ENCODE data around the gene PARD3B. TPM values are rescaled to one million over a fixed set of nuclear protein-coding genes. Genes with fewer than 3 reads are reported as not detected.

PARD3B gene
- total and polyA plus RNA-seq, 10 of the 15 experiments (the other 5 are each of a cell fraction or from before 2014, with no cell fraction given) = 0.01 to 0.54 (median 0.07) TPM; not detected in 7

GRCh38 chr2:205032093-205032551, 486.8 kb downstream of the PARD3B start (continued):
- TF ChIP-seq, protein P1, sequence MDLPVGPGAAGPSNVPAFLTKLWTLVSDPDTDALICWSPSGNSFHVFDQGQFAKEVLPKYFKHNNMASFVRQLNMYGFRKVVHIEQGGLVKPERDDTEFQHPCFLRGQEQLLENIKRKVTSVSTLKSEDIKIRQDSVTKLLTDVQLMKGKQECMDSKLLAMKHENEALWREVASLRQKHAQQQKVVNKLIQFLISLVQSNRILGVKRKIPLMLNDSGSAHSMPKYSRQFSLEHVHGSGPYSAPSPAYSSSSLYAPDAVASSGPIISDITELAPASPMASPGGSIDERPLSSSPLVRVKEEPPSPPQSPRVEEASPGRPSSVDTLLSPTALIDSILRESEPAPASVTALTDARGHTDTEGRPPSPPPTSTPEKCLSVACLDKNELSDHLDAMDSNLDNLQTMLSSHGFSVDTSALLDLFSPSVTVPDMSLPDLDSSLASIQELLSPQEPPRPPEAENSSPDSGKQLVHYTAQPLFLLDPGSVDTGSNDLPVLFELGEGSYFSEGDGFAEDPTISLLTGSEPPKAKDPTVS (IDR thresholded peaks at IDR 0.05; ENCODE audit: low read depth, low read length) = no peak
- TF ChIP-seq, protein P2, sequence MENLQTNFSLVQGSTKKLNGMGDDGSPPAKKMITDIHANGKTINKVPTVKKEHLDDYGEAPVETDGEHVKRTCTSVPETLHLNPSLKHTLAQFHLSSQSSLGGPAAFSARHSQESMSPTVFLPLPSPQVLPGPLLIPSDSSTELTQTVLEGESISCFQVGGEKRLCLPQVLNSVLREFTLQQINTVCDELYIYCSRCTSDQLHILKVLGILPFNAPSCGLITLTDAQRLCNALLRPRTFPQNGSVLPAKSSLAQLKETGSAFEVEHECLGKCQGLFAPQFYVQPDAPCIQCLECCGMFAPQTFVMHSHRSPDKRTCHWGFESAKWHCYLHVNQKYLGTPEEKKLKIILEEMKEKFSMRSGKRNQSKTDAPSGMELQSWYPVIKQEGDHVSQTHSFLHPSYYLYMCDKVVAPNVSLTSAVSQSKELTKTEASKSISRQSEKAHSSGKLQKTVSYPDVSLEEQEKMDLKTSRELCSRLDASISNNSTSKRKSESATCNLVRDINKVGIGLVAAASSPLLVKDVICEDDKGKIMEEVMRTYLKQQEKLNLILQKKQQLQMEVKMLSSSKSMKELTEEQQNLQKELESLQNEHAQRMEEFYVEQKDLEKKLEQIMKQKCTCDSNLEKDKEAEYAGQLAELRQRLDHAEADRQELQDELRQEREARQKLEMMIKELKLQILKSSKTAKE (IDR thresholded peaks at IDR 0.05; ENCODE audit: low read depth, poor library complexity, severe bottlenecking) = no peak
- TF ChIP-seq MTA3 (IDR thresholded peaks at IDR 0.05; ENCODE audit: borderline replicate concordance, low read length) (no peak), ZNF592 (IDR thresholded peaks at IDR 0.05) (no peak), RELA (IDR thresholded peaks at IDR 0.05; ENCODE audit: borderline replicate concordance, partially characterized antibody) (no peak), MYB (IDR thresholded peaks at IDR 0.05; ENCODE audit: borderline replicate concordance, low read depth, low read length) (no peak), BHLHE40 (IDR thresholded peaks at IDR 0.05; ENCODE audit: borderline replicate concordance in 1 of 2, low read depth in 2 of 2, low read length in 1 of 2) (no peak), SPI1 (IDR thresholded peaks at IDR 0.05; ENCODE audit: borderline replicate concordance, insufficient read depth, low read depth, low read length) (no peak), RCOR1 (conservative IDR thresholded peaks at IDR 0.05; ENCODE audit: low read depth, low read length) (no peak), NR2F1 (conservative IDR thresholded peaks at IDR 0.05) (no peak), BCL11A (IDR thresholded peaks at IDR 0.05; ENCODE audit: low read depth, low read length) (no peak), ZNF274 (IDR thresholded peaks at IDR 0.05; ENCODE audit: insufficient read depth, insufficient read length) (no peak)
- TF ChIP-seq, protein P3, sequence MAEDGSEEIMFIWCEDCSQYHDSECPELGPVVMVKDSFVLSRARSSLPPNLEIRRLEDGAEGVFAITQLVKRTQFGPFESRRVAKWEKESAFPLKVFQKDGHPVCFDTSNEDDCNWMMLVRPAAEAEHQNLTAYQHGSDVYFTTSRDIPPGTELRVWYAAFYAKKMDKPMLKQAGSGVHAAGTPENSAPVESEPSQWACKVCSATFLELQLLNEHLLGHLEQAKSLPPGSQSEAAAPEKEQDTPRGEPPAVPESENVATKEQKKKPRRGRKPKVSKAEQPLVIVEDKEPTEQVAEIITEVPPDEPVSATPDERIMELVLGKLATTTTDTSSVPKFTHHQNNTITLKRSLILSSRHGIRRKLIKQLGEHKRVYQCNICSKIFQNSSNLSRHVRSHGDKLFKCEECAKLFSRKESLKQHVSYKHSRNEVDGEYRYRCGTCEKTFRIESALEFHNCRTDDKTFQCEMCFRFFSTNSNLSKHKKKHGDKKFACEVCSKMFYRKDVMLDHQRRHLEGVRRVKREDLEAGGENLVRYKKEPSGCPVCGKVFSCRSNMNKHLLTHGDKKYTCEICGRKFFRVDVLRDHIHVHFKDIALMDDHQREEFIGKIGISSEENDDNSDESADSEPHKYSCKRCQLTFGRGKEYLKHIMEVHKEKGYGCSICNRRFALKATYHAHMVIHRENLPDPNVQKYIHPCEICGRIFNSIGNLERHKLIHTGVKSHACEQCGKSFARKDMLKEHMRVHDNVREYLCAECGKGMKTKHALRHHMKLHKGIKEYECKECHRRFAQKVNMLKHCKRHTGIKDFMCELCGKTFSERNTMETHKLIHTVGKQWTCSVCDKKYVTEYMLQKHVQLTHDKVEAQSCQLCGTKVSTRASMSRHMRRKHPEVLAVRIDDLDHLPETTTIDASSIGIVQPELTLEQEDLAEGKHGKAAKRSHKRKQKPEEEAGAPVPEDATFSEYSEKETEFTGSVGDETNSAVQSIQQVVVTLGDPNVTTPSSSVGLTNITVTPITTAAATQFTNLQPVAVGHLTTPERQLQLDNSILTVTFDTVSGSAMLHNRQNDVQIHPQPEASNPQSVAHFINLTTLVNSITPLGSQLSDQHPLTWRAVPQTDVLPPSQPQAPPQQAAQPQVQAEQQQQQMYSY (CRISPR knock-in tag; IDR thresholded peaks at IDR 0.05) = no peak
